MM.1S (cell line): ENCODE measurements around the gene CKMT2.

Experiments used
- DNase-seq: peaks from one replicate; pipeline ENCODE4 v3.0.0-alpha.2; 2015
- H2AFZ ChIP-seq: fragments of 300-600 bp; sonication (generic); 2 replicates; pipeline ENCODE4 v1.6.0; 2016; ENCODE audit warnings: antibody characterized with exemption, low read length
- H3F3A ChIP-seq: fragments of 300-600 bp; sonication (generic); 2 replicates; pipeline ENCODE4 v1.6.1; 2016; ENCODE audit warnings: mild to moderate bottlenecking, antibody characterized with exemption, low read length, moderate library complexity, mixed read lengths; ENCODE audit not compliant: insufficient read depth
- H3K27ac ChIP-seq: fragments of 300-600 bp; sonication (generic); 2 replicates; pipeline ENCODE4 v1.5.1; 2016; ENCODE audit warnings: mild to moderate bottlenecking, low read length
- H3K27me3 ChIP-seq: fragments of 300-600 bp; sonication (generic); replicated peaks from 2 replicates; pipeline ENCODE4 v1.6.0; 2016; ENCODE audit warnings: low read length; ENCODE audit not compliant: insufficient read depth
- H3K36me3 ChIP-seq: fragments of 300-600 bp; sonication (generic); replicated peaks from 2 replicates; pipeline ENCODE4 v1.6.1; 2016; ENCODE audit warnings: mild to moderate bottlenecking, low read length, mixed read lengths; ENCODE audit not compliant: insufficient read depth
- H3K4me1 ChIP-seq: fragments of 300-600 bp; sonication (generic); 2 replicates; pipeline ENCODE4 v1.6.1; 2016; ENCODE audit warnings: low read length, mixed read lengths
- H3K4me2 ChIP-seq: fragments of 300-600 bp; sonication (generic); 2 replicates; pipeline ENCODE4 v1.6.0; 2016; ENCODE audit warnings: low read depth, low read length
- H3K4me3 ChIP-seq: fragments of 300-600 bp; sonication (generic); 2 replicates; pipeline ENCODE4 v1.5.1; 2016; ENCODE audit warnings: low read length, mixed read lengths
- H3K79me2 ChIP-seq: fragments of 300-600 bp; sonication (generic); 2 replicates; pipeline ENCODE4 v1.6.1; 2016; ENCODE audit warnings: mixed run types, low read length, mixed read lengths
- H3K9ac ChIP-seq: fragments of 300-600 bp; sonication (generic); 2 replicates; pipeline ENCODE4 v1.6.1; 2016; ENCODE audit warnings: low read length, mixed read lengths
- H3K9me2 ChIP-seq: fragments of 300-600 bp; sonication (generic); replicated peaks from 2 replicates; pipeline ENCODE4 v1.6.1; 2016; ENCODE audit warnings: mild to moderate bottlenecking, low read length, mixed read lengths; ENCODE audit not compliant: insufficient read depth
- H3K9me3 ChIP-seq: fragments of 300-600 bp; sonication (generic); replicated peaks from 2 replicates; pipeline ENCODE4 v1.6.1; 2016; ENCODE audit warnings: mild to moderate bottlenecking, low read length, mixed read lengths; ENCODE audit not compliant: insufficient read depth
- H4K20me1 ChIP-seq: fragments of 300-600 bp; sonication (generic); 2 replicates; pipeline ENCODE4 v1.6.1; 2016; ENCODE audit warnings: mild to moderate bottlenecking, low read length, moderate library complexity, mixed read lengths; ENCODE audit not compliant: insufficient read depth
- EZH2 ChIP-seq: fragments of 300-600 bp; sonication (generic); optimal IDR thresholded peaks from 2 replicates; pipeline ENCODE3; 2017; ENCODE audit warnings: low read depth, mild to moderate bottlenecking, antibody characterized with exemption, low read length, mixed read lengths
- EZH2phosphoT487 ChIP-seq: fragments of 300-600 bp; sonication (generic); IDR thresholded peaks from 2 replicates; pipeline ENCODE4 v1.6.1; 2018; ENCODE audit warnings: antibody characterized with exemption, low read length
- TF ChIP-seq, protein P1 (sequence below): fragments of 300-600 bp; sonication (generic); IDR thresholded peaks from 2 replicates; pipeline ENCODE4 v1.5.1; 2016; ENCODE audit warnings: antibody characterized with exemption, low read length, mixed read lengths

The CKMT2 gene

DNA sequence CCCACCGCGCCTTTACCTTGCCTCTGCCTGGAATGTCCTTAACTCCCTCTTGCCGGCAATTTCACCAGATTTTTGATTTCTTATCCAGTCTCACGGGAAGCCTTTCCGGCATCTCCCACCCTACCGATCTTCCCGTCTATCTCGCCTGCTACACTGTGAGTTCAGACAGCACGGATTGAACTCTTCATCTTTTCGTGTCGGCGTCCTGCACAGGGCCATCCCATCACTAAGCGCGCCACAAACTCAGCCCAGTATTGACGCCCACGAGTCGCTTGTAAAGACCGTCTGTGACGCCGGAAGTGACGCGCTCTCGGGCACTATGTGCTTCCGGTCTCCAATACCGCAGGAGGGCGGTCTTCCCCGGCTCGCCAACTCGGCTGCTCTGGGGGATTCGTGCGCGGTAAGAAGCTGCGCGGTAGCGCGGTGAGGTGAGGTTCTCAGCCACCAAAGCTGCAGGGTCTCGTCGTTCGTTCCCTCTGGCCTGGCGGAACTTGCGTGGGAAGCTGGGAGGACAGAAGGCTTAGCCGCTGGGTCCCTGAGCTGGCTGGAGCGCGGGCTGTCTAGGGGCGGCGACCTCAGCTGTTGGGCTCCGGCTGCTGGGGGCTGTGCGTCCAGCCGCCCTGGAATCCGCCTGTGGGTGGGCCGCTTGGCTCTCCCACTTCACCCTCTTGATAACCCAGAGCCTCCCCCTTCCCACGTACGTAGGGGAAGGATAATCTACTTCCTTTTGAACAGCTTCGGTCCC, 68.3 kb downstream of the CKMT2 start, which contains the start of gene ZCCHC9:
Gene ZCCHC9 (plus strand): TSS at position 317 of the 745 bp plus-strand sequence. CDS start 3,171 bp downstream, outside the sequence.
- Histone ChIP-seq H3K4me1 (peaks cover 14% of the 10 kb centered on the region; the same call in 1 of the 2 replicates), H3K36me3 (no peaks in the 10 kb centered on the region), H3K9me3 (no peaks in the 10 kb centered on the region), H3K27me3 (no peaks in the 10 kb centered on the region), H3K4me2 (peak within 1 kb of the TSS; percentile 86), H3K27ac (peak within 1 kb of the TSS; percentile 71), H3K4me3 (peak within 1 kb of the TSS; percentile 91), H3K9me2 (no peaks in the 10 kb centered on the region), H2AFZ (peak within 1 kb of the TSS; percentile 69), H3K9ac (peak within 1 kb of the TSS; percentile 82), H4K20me1 (no peaks in the 10 kb centered on the region), H3K79me2 (peaks cover 21% of the 10 kb centered on the region), H3F3A (no peaks in the 10 kb centered on the region)
- DNase-seq, result peak; percentile 96
- TF ChIP-seq EZH2, result no peak
- TF ChIP-seq EZH2phosphoT487, result no peak
- TF ChIP-seq, protein P1, sequence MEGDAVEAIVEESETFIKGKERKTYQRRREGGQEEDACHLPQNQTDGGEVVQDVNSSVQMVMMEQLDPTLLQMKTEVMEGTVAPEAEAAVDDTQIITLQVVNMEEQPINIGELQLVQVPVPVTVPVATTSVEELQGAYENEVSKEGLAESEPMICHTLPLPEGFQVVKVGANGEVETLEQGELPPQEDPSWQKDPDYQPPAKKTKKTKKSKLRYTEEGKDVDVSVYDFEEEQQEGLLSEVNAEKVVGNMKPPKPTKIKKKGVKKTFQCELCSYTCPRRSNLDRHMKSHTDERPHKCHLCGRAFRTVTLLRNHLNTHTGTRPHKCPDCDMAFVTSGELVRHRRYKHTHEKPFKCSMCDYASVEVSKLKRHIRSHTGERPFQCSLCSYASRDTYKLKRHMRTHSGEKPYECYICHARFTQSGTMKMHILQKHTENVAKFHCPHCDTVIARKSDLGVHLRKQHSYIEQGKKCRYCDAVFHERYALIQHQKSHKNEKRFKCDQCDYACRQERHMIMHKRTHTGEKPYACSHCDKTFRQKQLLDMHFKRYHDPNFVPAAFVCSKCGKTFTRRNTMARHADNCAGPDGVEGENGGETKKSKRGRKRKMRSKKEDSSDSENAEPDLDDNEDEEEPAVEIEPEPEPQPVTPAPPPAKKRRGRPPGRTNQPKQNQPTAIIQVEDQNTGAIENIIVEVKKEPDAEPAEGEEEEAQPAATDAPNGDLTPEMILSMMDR, result no peak; the same call in 1 of the 2 replicates

DNA sequence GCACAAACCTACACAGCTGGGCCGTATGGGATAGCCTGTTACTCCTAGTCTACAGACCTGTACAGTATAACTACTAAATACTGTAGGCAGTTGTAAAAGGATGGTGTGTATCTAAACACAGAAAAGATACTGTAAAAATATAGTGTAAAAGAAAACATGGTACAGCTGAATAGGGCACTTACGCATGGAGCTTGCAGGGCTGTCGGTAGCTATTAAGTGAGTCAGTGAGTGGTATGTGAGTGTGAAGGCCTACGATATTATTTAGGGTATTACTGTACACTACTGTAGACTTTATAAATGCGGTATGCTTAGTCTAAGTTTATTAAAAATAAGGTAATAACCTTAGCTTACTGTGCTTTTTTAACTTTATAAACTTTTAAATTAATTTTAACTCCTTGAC, 69.5 kb downstream of the CKMT2 start:
- Histone ChIP-seq H3K79me2 (peaks cover 21% of the 10 kb centered on the region), H3K36me3 (no peaks in the 10 kb centered on the region), H4K20me1 (no peaks in the 10 kb centered on the region), H3K27ac (no peak overlapping the region), H3K4me2 (no peak overlapping the region; the same call in 1 of the 2 replicates), H3K27me3 (no peaks in the 10 kb centered on the region), H3K9ac (no peak overlapping the region), H3K9me2 (no peaks in the 10 kb centered on the region), H3K9me3 (no peaks in the 10 kb centered on the region), H3K4me3 (no peak overlapping the region), H3F3A (no peaks in the 10 kb centered on the region), H2AFZ (no peak overlapping the region), H3K4me1 (peaks cover 14% of the 10 kb centered on the region; the same call in 1 of the 2 replicates)
- TF ChIP-seq EZH2 (no peak), EZH2phosphoT487 (no peak)
- TF ChIP-seq, protein P1, result no peak
- no peak for DNase-seq

DNA sequence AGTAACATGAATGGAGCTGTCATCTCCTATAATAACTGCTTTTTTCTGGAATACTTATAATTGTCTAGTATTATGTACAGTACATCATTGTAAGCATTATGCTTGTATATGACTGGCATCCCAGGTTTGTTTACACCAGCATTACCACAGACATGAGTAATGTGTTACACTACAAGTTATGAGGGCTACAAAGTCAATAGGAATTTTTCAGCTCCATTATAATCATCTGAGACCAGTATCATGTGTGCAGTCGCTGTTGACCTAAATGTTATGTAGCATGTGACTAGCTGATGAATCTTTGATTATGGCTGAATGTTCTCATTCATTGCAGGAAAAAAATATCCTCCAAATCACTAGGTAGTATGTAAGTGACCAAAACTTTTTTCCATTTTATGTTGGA, 70.4 kb downstream of the CKMT2 start:
- no peaks in the 10 kb centered on the region for H3F3A ChIP-seq
- H3K27me3 ChIP-seq, result no peaks in the 10 kb centered on the region
- H3K36me3 ChIP-seq, result no peaks in the 10 kb centered on the region
- peaks cover 14% of the 10 kb centered on the region; the same call in 1 of the 2 replicates for H3K4me1 ChIP-seq
- H4K20me1 ChIP-seq, result no peaks in the 10 kb centered on the region
- H3K27ac ChIP-seq, result no peak overlapping the region
- peaks cover 21% of the 10 kb centered on the region for H3K79me2 ChIP-seq
- no peak for DNase-seq
- H2AFZ ChIP-seq, result no peak overlapping the region
- H3K9ac ChIP-seq, result no peak overlapping the region
- H3K9me3 ChIP-seq, result no peaks in the 10 kb centered on the region
- TF ChIP-seq EZH2, result no peak
- no peak for TF ChIP-seq EZH2phosphoT487
- TF ChIP-seq, protein P1, result no peak
- no peaks in the 10 kb centered on the region for H3K9me2 ChIP-seq
- no peak overlapping the region for H3K4me2 ChIP-seq
- no peak overlapping the region for H3K4me3 ChIP-seq
